RWPE2 (cell line): ENCODE data around the gene HFM1.

Experiments used
- ATAC-seq: fragments of 200-7000 bp; cut with Tn5 transposase; 3 replicates; pipeline ENCODE4 v1.9.1; 2021; ENCODE audit warnings: low read depth
- DNase-seq: peaks from one replicate; pipeline ENCODE4 v3.0.0-alpha.2; 2020; ENCODE audit warnings: low spot score
- H3K27ac ChIP-seq: fragments of 450-650 bp; 2 replicates; pipeline ENCODE4 v1.5.1; 2017; ENCODE audit warnings: mild to moderate bottlenecking; ENCODE audit not compliant: poor library complexity, severe bottlenecking
- H3K27me3 ChIP-seq: fragments of 250-450 bp; sonication (Bioruptor Pico); 2 replicates; pipeline ENCODE4 v1.5.1; 2021; ENCODE audit warnings: mild to moderate bottlenecking, moderate library complexity; ENCODE audit not compliant: insufficient read depth, poor library complexity, severe bottlenecking
- H3K36me3 ChIP-seq: fragments of 250-450 bp; sonication (Bioruptor Pico); 2 replicates; pipeline ENCODE4 v1.5.1; 2020; ENCODE audit warnings: low read depth, mild to moderate bottlenecking, moderate library complexity
- H3K4me1 ChIP-seq: fragments of 250-450 bp; sonication (Bioruptor Pico); 2 replicates; pipeline ENCODE4 v1.5.1; 2021; ENCODE audit warnings: mild to moderate bottlenecking, moderate library complexity; ENCODE audit not compliant: insufficient read depth, poor library complexity, severe bottlenecking
- H3K4me3 ChIP-seq: fragments of 250-450 bp; sonication (Bioruptor Pico); 2 replicates; pipeline ENCODE4 v1.5.1; 2021; ENCODE audit warnings: mild to moderate bottlenecking, moderate library complexity; ENCODE audit not compliant: severe bottlenecking
- H3K9me3 ChIP-seq: fragments of 250-450 bp; sonication (Bioruptor Pico); 2 replicates; pipeline ENCODE4 v1.5.1; 2021; ENCODE audit warnings: mild to moderate bottlenecking, moderate library complexity; ENCODE audit not compliant: severe bottlenecking
- CTCF ChIP-seq: fragments of 450-650 bp; IDR thresholded peaks from one replicate; pipeline ENCODE4 v1.5.1; 2017; ENCODE audit warnings: mild to moderate bottlenecking, moderate library complexity; ENCODE audit not compliant: poor library complexity, severe bottlenecking

Gene HFM1

GRCh38 chr1:91226741-91227140, 177.9 kb downstream of the HFM1 start:
- no peaks in the 10 kb centered on the region for H3K36me3 ChIP-seq
- H3K9me3 ChIP-seq = no peaks in the 10 kb centered on the region
- no peak overlapping the region for H3K4me3 ChIP-seq
- no peaks in the 10 kb centered on the region for H3K4me1 ChIP-seq
- DNase-seq (no peak), ATAC-seq (no peak)
- H3K27me3 ChIP-seq = no peaks in the 10 kb centered on the region
- no peak for TF ChIP-seq CTCF
- H3K27ac ChIP-seq = no peak overlapping the region

- Histone ChIP-seq H3K9me3 (no peaks in the 10 kb centered on the region), H3K4me1 (no peaks in the 10 kb centered on the region), H3K36me3 (no peaks in the 10 kb centered on the region), H3K27ac (no peak overlapping the region), H3K4me3 (no peak overlapping the region), H3K27me3 (no peaks in the 10 kb centered on the region)
- ATAC-seq (no peak), DNase-seq (no peak)
- TF ChIP-seq CTCF = no peak
Observed at GRCh38 chr1:91224878-91225277, 179.8 kb downstream of the HFM1 start.

- no peak for TF ChIP-seq CTCF
Observed at GRCh38 chr1:91221017-91221416, 183.6 kb downstream of the HFM1 start.

GRCh38 chr1:91217911-91218310, 186.7 kb downstream of the HFM1 start:
- no peak for ATAC-seq

More at GRCh38 chr1:91221017-91221416, 183.6 kb downstream of the HFM1 start:
- Histone ChIP-seq H3K4me1 (no peaks in the 10 kb centered on the region), H3K27me3 (no peaks in the 10 kb centered on the region), H3K36me3 (no peaks in the 10 kb centered on the region), H3K9me3 (no peaks in the 10 kb centered on the region), H3K27ac (no peak overlapping the region), H3K4me3 (no peak overlapping the region)
- DNase-seq = no peak
- ATAC-seq = no peak

More at GRCh38 chr1:91217911-91218310, 186.7 kb downstream of the HFM1 start:
- DNase-seq = no peak
- no peak overlapping the region for H3K4me3 ChIP-seq
- no peaks in the 10 kb centered on the region for H3K9me3 ChIP-seq
- H3K27me3 ChIP-seq = no peaks in the 10 kb centered on the region
- TF ChIP-seq CTCF = no peak
- no peaks in the 10 kb centered on the region for H3K4me1 ChIP-seq
- H3K27ac ChIP-seq = no peak overlapping the region
- H3K36me3 ChIP-seq = no peaks in the 10 kb centered on the region
